ENCODE results near the gene EMP1.

The EMP1 gene

DNA sequence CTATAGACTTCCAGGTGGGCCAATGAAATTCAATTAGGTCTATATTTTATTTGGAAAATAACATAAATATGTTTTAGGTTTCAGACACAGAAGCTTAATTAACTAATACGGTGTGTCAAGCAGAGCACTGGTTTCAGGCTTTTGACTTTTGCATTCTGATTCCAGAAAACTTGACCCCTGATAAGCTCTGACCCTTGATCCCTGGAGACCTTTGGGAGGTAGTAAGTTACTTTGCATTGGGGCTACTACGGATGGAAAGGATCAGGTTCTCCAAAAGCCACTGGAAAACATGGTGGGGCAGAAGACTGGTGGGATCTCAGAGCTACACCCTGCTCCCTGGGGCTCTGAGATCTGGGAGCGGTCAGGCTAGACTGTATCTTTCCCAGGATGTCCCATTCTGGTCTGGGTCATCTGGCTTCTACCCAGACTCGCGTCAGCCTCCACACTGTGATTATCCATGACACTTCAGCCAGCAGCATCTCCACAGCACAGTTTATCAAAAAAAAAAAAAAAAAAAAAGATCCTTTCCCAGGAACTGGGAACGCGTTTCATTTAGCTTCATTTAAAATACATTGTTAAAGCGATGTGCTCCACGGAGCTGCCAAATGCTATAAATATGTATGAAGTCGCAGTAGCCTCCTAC lies 17.8 kb upstream of the EMP1 start:
- H3K4me1 ChIP-seq = peaks cover 7% of the 10 kb centered on the region; the same call in 1 of the 2 replicates
- in situ Hi-C loops (cut with MboI; ENCODE audit: low sequenced_read_pairs) = no loop called here
- H3K27me3 ChIP-seq (ENCODE audit: low read depth) = no peaks in the 10 kb centered on the region
- no peak overlapping the region for H3K4me3 ChIP-seq
- DNase-seq (ENCODE audit: low spot score in 2 of 2) = no peak
- no peaks in the 10 kb centered on the region for H3K9me3 ChIP-seq
- H3K36me3 ChIP-seq (replicated peaks) = no peaks in the 10 kb centered on the region

DNA sequence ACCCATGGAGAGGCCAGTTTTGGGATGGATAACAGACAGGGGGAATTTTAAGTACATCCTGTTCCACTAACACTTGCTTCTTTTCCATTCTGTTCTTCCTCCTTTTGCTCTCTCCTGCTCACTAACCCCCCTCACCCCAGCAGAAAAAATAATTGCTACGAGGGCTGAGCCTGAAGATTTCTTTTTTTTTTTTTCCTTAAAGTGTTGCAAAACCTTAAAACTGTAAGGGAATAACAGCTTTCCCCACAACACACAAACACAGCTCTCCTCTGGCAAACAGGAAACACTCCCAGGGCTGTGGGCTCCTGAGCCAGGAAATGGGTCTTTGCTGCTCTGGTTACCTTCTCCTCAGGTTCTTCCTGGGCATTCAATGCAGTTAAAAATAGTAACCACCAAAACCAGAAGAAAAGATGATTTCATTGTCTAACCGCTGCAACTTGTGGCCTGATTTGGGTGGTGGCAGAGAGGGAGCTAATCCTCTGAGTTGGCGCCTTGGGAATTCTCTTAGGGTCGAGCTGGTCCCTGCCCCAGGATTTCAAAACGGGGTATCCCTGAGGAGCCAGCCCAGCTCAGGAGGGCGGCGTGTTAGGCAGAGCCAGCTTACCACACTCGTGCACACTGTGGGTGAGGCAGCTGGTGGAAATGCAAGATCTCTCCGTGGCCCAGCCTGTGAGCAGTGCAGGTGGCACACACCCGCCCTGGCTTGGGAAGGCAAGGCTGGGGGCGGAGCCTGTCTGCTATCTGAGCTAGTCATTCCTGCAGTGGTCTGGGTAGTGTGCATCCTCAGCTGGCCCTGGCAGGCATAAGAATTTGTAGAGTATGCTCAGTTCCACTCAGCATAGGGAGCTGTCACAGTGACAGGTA lies 17.1 kb upstream of the EMP1 start:
- H3K36me3 ChIP-seq (replicated peaks) = no peaks in the 10 kb centered on the region
- no peaks in the 10 kb centered on the region for H3K9me3 ChIP-seq
- H3K4me1 ChIP-seq = peaks cover 7% of the 10 kb centered on the region; the same call in 1 of the 2 replicates
- in situ Hi-C loops (cut with MboI; ENCODE audit: low sequenced_read_pairs) = no loop called here
- H3K27me3 ChIP-seq (ENCODE audit: low read depth) = no peaks in the 10 kb centered on the region
- H3K4me3 ChIP-seq = no peak overlapping the region
- DNase-seq (ENCODE audit: low spot score in 2 of 2) = peak; percentile 5 to 71

DNA sequence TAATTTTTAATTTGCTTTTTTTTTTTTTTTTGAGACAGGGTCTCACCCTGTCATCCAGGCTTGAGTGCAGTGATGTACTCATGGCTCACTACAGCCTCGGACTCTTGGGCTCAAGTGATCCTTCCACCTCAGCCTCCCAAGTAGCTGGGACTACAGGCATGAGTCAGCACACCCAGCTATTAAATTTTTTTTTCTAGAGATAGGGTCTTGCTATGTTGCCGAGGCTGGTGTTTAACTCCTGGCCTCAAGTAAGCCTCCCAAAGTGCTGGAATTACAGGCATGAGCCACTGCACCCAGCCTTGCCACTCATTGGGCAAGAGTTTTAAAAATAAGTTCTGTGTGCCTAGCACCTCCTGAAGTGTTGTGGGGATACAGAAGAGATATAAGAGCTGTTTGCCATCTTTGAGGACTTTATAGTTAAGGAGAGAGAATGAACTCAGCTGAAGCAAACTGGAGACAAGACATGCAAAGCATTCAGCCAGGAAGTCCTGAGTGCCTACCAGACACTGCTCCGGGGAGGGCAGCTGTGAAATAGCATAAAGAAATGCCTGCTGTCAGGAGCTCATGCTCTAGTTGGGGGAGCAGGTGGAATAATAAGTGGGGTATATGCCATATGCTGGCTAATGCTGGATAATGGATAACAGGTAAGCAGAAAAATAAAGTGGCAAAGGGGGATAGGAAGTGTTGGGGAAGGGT lies 15.0 kb upstream of the EMP1 start:
- H3K4me3 ChIP-seq = no peak overlapping the region
- DNase-seq (ENCODE audit: low spot score in 2 of 2) = no peak
- H3K9me3 ChIP-seq = no peaks in the 10 kb centered on the region
- peaks cover 7% of the 10 kb centered on the region; the same call in 1 of the 2 replicates for H3K4me1 ChIP-seq
- no peaks in the 10 kb centered on the region for H3K36me3 ChIP-seq (replicated peaks)
- no peaks in the 10 kb centered on the region for H3K27me3 ChIP-seq (ENCODE audit: low read depth)
- in situ Hi-C loops (cut with MboI; ENCODE audit: low sequenced_read_pairs) = no loop called here

GRCh38 chr12:13182881-13183280 lies 13.6 kb upstream of the EMP1 start:
- H3K4me1 ChIP-seq = peaks cover 7% of the 10 kb centered on the region; the same call in 1 of the 2 replicates
- no peaks in the 10 kb centered on the region for H3K27me3 ChIP-seq (ENCODE audit: low read depth)
- no peaks in the 10 kb centered on the region for H3K36me3 ChIP-seq (replicated peaks)
- in situ Hi-C loops (cut with MboI; ENCODE audit: low sequenced_read_pairs) = no loop called here
- H3K9me3 ChIP-seq = no peaks in the 10 kb centered on the region
- H3K4me3 ChIP-seq = no peak overlapping the region
- DNase-seq (ENCODE audit: low spot score in 2 of 2) = no peak

- no peaks in the 10 kb centered on the region for H3K27me3 ChIP-seq (ENCODE audit: low read depth)
- peaks cover 7% of the 10 kb centered on the region; the same call in 1 of the 2 replicates for H3K4me1 ChIP-seq
- H3K36me3 ChIP-seq (replicated peaks) = no peaks in the 10 kb centered on the region
- no peaks in the 10 kb centered on the region for H3K9me3 ChIP-seq
- H3K4me3 ChIP-seq = no peak overlapping the region
- in situ Hi-C loops (cut with MboI; ENCODE audit: low sequenced_read_pairs) = no loop called here
- no peak for DNase-seq (ENCODE audit: low spot score in 2 of 2)
These were observed 12.9 kb upstream of the EMP1 start for GRCh38 chr12:13183620-13184019.

GRCh38 chr12:13186302-13186701 lies 10.2 kb upstream of the EMP1 start:
- H3K27me3 ChIP-seq (ENCODE audit: low read depth) = no peaks in the 10 kb centered on the region
- in situ Hi-C loops (cut with MboI; ENCODE audit: low sequenced_read_pairs) = no loop called here
- H3K36me3 ChIP-seq (replicated peaks) = no peaks in the 10 kb centered on the region
- H3K4me1 ChIP-seq = no peaks in the 10 kb centered on the region
- DNase-seq (ENCODE audit: low spot score in 2 of 2) = no peak
- no peak overlapping the region for H3K4me3 ChIP-seq
- H3K9me3 ChIP-seq = no peaks in the 10 kb centered on the region

- Histone ChIP-seq H3K4me1 (no peaks in the 10 kb centered on the region), H3K9me3 (no peaks in the 10 kb centered on the region), H3K27me3 (ENCODE audit: low read depth) (no peaks in the 10 kb centered on the region), H3K4me3 (no peak overlapping the region), H3K36me3 (replicated peaks) (no peaks in the 10 kb centered on the region)
- in situ Hi-C loops (cut with MboI; ENCODE audit: low sequenced_read_pairs) = no loop called here
- no peak for DNase-seq (ENCODE audit: low spot score in 2 of 2)
These were observed 9.1 kb upstream of the EMP1 start for GRCh38 chr12:13187399-13187798.

DNA sequence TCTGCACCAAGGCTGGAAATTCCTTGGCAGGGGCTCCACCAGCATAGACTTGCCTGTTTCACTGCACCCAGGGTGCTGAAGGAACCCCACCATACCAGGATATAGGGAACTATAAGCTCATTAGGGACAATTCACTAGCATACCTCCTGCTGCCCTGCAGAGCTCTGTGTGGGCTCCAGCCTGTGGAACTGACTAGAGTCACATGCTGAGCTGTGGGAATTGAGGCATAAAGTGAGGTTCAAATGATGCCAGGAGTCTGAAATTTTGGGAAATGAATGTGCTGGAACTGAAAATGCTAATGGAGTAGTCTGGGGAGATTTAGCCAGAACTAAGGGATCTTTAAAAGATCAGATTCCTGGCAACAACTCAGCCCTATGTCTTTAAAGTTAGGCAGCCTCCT lies 7.3 kb upstream of the EMP1 start:
- H3K36me3 ChIP-seq (replicated peaks) = no peaks in the 10 kb centered on the region
- DNase-seq (ENCODE audit: low spot score in 2 of 2) = no peak
- in situ Hi-C loops (cut with MboI; ENCODE audit: low sequenced_read_pairs) = no loop called here

DNA sequence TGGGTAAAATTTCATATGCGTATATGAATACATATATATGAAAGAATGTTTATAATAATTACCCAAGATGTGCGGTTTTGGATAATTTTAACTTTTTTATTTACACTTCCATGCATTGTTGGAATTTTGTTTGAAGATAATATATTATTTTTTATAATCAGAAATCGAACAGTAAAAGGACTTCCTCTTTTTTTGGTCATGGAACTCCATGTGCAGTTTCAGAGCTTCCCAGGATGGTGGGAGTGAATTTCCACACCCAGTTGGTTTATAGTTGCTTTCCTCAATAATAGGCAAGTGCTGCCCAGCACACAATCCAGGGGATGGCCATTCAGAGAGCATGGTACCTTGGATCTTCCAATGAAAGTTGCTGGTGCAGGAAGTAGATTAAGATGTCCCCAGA lies 6.3 kb upstream of the EMP1 start:
- no peaks in the 10 kb centered on the region for H3K9me3 ChIP-seq
- no peak overlapping the region for H3K4me3 ChIP-seq
- DNase-seq (ENCODE audit: low spot score in 2 of 2) = no peak
- no peaks in the 10 kb centered on the region for H3K27me3 ChIP-seq (ENCODE audit: low read depth)
- H3K36me3 ChIP-seq (replicated peaks) = no peaks in the 10 kb centered on the region
- H3K4me1 ChIP-seq = no peaks in the 10 kb centered on the region
- in situ Hi-C loops (cut with MboI; ENCODE audit: low sequenced_read_pairs) = no loop called here

More for the DNA sequence above, 7.3 kb upstream of the EMP1 start:
- Histone ChIP-seq H3K9me3 (no peaks in the 10 kb centered on the region), H3K4me3 (no peak overlapping the region), H3K27me3 (ENCODE audit: low read depth) (no peaks in the 10 kb centered on the region), H3K4me1 (no peaks in the 10 kb centered on the region)

DNA sequence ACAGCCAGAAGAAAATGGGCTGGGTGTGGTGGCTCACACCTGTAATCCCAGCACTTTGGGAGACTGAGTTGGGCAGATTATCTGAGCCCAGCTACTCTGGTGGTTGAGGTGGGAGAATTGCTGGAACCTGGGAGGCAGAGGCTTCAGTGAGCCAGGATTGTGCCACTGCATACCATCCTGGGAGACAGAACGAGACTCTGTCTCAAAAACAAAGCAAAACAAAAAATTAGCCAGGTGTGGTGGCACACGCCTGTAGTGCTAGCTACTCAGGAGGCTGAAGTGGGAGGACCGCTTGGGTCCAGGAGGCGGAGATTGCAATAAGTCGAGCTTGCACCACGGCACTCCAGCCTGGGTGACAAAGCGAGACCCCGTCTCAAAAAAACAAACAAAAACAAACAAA lies 3.8 kb upstream of the EMP1 start:
- no peaks in the 10 kb centered on the region for H3K27me3 ChIP-seq (ENCODE audit: low read depth)
- no peak overlapping the region for H3K4me3 ChIP-seq
- no peak for DNase-seq (ENCODE audit: low spot score in 2 of 2)
- no peaks in the 10 kb centered on the region for H3K9me3 ChIP-seq
- in situ Hi-C loops (cut with MboI; ENCODE audit: low sequenced_read_pairs) = no loop called here
- H3K4me1 ChIP-seq = peaks cover 15% of the 10 kb centered on the region
- no peaks in the 10 kb centered on the region for H3K36me3 ChIP-seq (replicated peaks)

DNA sequence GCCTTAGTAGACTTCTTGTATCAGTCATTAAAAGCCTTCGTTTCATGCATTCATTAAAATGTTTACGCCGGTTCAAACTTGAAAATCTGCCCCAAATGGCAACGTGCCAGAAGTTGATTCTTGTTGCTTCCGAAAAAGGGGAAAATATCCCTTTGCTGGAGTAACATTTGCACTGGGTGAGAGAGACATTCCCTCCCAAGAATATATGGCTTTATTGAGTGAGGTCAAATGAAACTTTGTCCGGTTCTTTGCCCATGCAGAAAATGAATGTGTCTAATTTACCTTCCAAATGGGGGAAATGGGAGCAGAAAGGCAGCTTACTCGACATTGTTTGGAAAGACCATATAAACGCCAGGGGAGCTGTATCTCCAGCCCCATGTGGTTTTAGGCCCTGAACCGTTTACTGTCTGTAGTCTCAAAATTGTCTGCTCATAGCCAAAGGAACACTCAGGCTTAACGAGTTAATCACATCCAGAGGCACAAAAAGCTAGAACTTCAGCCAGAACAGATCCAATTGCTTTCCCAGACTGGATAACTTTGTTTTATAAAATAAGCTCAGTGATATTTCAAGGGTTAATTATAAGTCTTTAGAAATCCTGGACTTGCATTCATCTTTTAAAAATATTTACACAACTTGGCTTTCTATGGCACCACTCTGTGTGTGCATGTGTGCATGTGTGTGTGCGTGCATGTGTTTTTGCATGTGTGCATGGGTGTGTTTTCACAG lies 2.9 kb upstream of the EMP1 start:
- Histone ChIP-seq H3K4me1 (peaks cover 24% of the 10 kb centered on the region), H3K27me3 (ENCODE audit: low read depth) (no peaks in the 10 kb centered on the region), H3K9me3 (no peaks in the 10 kb centered on the region), H3K36me3 (replicated peaks) (no peaks in the 10 kb centered on the region), H3K4me3 (no peak overlapping the region)
- no peak for DNase-seq (ENCODE audit: low spot score in 2 of 2)
- in situ Hi-C loops (cut with MboI; ENCODE audit: low sequenced_read_pairs) = no loop called here

GRCh38 chr12:13194401-13195110 lies 2.0 kb upstream of the EMP1 start:
- in situ Hi-C loops (cut with MboI; ENCODE audit: low sequenced_read_pairs) = no loop called here
- Histone ChIP-seq H3K27me3 (ENCODE audit: low read depth) (no peaks in the 10 kb centered on the region), H3K4me1 (peaks cover 25% of the 10 kb centered on the region), H3K9me3 (no peaks in the 10 kb centered on the region), H3K36me3 (replicated peaks) (no peaks in the 10 kb centered on the region), H3K4me3 (no peak overlapping the region)
- DNase-seq (ENCODE audit: low spot score in 2 of 2) = no peak

- H3K36me3 ChIP-seq (replicated peaks) = no peaks in the 10 kb centered on the region
- no peak for DNase-seq (ENCODE audit: low spot score in 2 of 2)
- H3K27me3 ChIP-seq (ENCODE audit: low read depth) = no peaks in the 10 kb centered on the region
- peaks cover 25% of the 10 kb centered on the region for H3K4me1 ChIP-seq
- no peaks in the 10 kb centered on the region for H3K9me3 ChIP-seq
- H3K4me3 ChIP-seq = no peak overlapping the region
- in situ Hi-C loops (cut with MboI; ENCODE audit: low sequenced_read_pairs) = no loop called here
These were observed 1.3 kb upstream of the EMP1 start for GRCh38 chr12:13195250-13195649.

All from HAP-1 (cell line).